ENCODE results near the gene RNF144B. TPM values are rescaled to one million over a fixed set of nuclear protein-coding genes. Genes with fewer than 3 reads are reported as not detected.

The RNF144B gene
- total and polyA plus RNA-seq, 2 experiments from 2014 or later: 4.2 to 9.0 TPM

DNA sequence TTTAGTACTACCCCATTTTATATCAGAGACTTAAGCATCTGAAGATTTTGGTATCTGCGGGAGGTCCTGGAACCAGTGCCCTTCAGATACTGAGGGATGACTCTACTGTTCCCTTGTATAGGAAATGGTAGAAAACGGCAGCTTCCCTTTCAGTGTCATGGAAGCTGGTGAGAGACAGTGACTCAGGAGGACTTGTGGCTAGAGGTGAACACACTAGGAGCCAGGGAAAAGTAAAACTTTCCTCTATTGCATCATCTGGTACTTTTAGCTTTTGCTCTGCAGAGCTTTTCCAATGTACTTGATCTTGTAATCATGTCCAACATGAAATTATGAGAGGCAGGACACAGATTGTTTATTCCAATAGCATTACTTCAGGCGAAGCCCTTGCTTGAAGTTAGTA lies 45.0 kb downstream of the RNF144B start:
- Histone ChIP-seq H3K4me3 (no peak overlapping the region), H3K4me2 (no peak overlapping the region), H3K9me2 (ENCODE audit: insufficient read depth) (no peaks in the 10 kb centered on the region), H3K36me3 (ENCODE audit: insufficient read depth) (no peaks in the 10 kb centered on the region), H3K79me2 (replicated peaks; ENCODE audit: insufficient read depth) (no peaks in the 10 kb centered on the region), H2AFZ (no peak overlapping the region), H3K27me3 (ENCODE audit: insufficient read depth) (no peaks in the 10 kb centered on the region), H3K27ac (ENCODE audit: low read depth) (no peak overlapping the region), H3F3A (replicated peaks; ENCODE audit: low read depth) (no peaks in the 10 kb centered on the region), H3K4me1 (ENCODE audit: insufficient read depth) (no peaks in the 10 kb centered on the region), H4K20me1 (replicated peaks; ENCODE audit: insufficient read depth) (no peaks in the 10 kb centered on the region)
- Mint-ChIP-seq H3K27me3 (ENCODE audit: insufficient read depth, low read depth, poor library complexity) (peaks cover 4% of the 10 kb centered on the region), H3K4me1 (peaks cover 6% of the 10 kb centered on the region; the same call in 1 of the 3 replicates), H3K9me3 (no peaks in the 10 kb centered on the region), H3K27ac (no peak overlapping the region), H3K4me3 (no peak overlapping the region), H3K36me3 (ENCODE audit: low read depth) (no peaks in the 10 kb centered on the region)
- DNase-seq (ENCODE audit: low spot score): no peak
- ATAC-seq: no peak
- TF ChIP-seq EZH2 (IDR thresholded peaks at IDR 0.05; ENCODE audit: low read depth, unreplicated experiment): no peak
- TF ChIP-seq EZH2phosphoT487 (IDR thresholded peaks at IDR 0.05; ENCODE audit: unreplicated experiment): no peak
- TF ChIP-seq, protein P1, sequence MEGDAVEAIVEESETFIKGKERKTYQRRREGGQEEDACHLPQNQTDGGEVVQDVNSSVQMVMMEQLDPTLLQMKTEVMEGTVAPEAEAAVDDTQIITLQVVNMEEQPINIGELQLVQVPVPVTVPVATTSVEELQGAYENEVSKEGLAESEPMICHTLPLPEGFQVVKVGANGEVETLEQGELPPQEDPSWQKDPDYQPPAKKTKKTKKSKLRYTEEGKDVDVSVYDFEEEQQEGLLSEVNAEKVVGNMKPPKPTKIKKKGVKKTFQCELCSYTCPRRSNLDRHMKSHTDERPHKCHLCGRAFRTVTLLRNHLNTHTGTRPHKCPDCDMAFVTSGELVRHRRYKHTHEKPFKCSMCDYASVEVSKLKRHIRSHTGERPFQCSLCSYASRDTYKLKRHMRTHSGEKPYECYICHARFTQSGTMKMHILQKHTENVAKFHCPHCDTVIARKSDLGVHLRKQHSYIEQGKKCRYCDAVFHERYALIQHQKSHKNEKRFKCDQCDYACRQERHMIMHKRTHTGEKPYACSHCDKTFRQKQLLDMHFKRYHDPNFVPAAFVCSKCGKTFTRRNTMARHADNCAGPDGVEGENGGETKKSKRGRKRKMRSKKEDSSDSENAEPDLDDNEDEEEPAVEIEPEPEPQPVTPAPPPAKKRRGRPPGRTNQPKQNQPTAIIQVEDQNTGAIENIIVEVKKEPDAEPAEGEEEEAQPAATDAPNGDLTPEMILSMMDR (conservative IDR thresholded peaks at IDR 0.05; ENCODE audit: low read depth in 2 of 2): no peak
- TF ChIP-seq ZNF114 (CRISPR knock-in tag; IDR thresholded peaks at IDR 0.05): no peak

DNA sequence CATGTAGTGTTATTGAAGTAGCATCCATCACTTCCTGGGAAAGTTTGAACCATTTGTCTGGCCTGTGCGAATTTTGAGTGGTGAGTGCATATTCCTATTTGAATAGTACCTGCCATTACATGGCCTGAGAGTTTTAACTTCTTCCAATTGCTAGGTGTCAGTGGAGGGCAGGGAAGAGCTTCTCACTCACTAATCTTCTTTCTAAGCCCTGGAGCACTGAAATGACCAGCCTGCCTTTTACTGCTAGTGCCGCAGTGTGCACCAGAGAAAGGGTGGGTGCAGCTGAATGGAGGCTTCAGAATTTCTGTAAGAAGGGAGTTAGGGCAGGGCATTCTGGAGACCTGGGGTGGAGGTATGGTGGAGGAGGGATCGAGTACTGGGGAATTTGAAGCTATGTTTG lies 45.5 kb downstream of the RNF144B start:
- no peaks in the 10 kb centered on the region for H3F3A ChIP-seq (replicated peaks; ENCODE audit: low read depth)
- no peak overlapping the region for H3K4me2 ChIP-seq
- DNase-seq (ENCODE audit: low spot score): no peak
- H3K4me3 ChIP-seq: no peak overlapping the region
- H3K79me2 ChIP-seq (replicated peaks; ENCODE audit: insufficient read depth): no peaks in the 10 kb centered on the region
- Mint-ChIP-seq H3K27me3 (ENCODE audit: insufficient read depth, low read depth, poor library complexity) (peaks cover 4% of the 10 kb centered on the region), H3K4me3 (no peak overlapping the region), H3K9me3 (no peaks in the 10 kb centered on the region), H3K27ac (peak overlapping the region; percentile 9; the same call in 1 of the 2 replicates), H3K4me1 (peaks cover 6% of the 10 kb centered on the region; the same call in 1 of the 3 replicates), H3K36me3 (ENCODE audit: low read depth) (no peaks in the 10 kb centered on the region)
- no peak overlapping the region for H2AFZ ChIP-seq
- no peak overlapping the region for H3K27ac ChIP-seq (ENCODE audit: low read depth)
- H3K36me3 ChIP-seq (ENCODE audit: insufficient read depth): no peaks in the 10 kb centered on the region
- no peaks in the 10 kb centered on the region for H4K20me1 ChIP-seq (replicated peaks; ENCODE audit: insufficient read depth)
- H3K9me2 ChIP-seq (ENCODE audit: insufficient read depth): no peaks in the 10 kb centered on the region
- H3K27me3 ChIP-seq (ENCODE audit: insufficient read depth): no peaks in the 10 kb centered on the region
- no peak for ATAC-seq
- H3K4me1 ChIP-seq (ENCODE audit: insufficient read depth): no peaks in the 10 kb centered on the region
- TF ChIP-seq ZNF331 (CRISPR knock-in tag; IDR thresholded peaks at IDR 0.05; ENCODE audit: low read depth): no peak
- TF ChIP-seq, protein P2, sequence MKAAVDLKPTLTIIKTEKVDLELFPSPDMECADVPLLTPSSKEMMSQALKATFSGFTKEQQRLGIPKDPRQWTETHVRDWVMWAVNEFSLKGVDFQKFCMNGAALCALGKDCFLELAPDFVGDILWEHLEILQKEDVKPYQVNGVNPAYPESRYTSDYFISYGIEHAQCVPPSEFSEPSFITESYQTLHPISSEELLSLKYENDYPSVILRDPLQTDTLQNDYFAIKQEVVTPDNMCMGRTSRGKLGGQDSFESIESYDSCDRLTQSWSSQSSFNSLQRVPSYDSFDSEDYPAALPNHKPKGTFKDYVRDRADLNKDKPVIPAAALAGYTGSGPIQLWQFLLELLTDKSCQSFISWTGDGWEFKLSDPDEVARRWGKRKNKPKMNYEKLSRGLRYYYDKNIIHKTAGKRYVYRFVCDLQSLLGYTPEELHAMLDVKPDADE (IDR thresholded peaks at IDR 0.05): no peak
- no peak for TF ChIP-seq EZH2phosphoT487 (IDR thresholded peaks at IDR 0.05; ENCODE audit: unreplicated experiment)
- TF ChIP-seq, protein P1 (conservative IDR thresholded peaks at IDR 0.05; ENCODE audit: low read depth in 2 of 2): no peak
- TF ChIP-seq JUNB (IDR thresholded peaks at IDR 0.05; ENCODE audit: unreplicated experiment): no peak
- TF ChIP-seq ZNF114 (CRISPR knock-in tag; IDR thresholded peaks at IDR 0.05): no peak
- no peak for TF ChIP-seq CREB1 (CRISPR knock-in tag; IDR thresholded peaks at IDR 0.05; ENCODE audit: low read depth)
- TF ChIP-seq NANOG (IDR thresholded peaks at IDR 0.05; ENCODE audit: borderline replicate concordance): no peak
- TF ChIP-seq, protein P3, sequence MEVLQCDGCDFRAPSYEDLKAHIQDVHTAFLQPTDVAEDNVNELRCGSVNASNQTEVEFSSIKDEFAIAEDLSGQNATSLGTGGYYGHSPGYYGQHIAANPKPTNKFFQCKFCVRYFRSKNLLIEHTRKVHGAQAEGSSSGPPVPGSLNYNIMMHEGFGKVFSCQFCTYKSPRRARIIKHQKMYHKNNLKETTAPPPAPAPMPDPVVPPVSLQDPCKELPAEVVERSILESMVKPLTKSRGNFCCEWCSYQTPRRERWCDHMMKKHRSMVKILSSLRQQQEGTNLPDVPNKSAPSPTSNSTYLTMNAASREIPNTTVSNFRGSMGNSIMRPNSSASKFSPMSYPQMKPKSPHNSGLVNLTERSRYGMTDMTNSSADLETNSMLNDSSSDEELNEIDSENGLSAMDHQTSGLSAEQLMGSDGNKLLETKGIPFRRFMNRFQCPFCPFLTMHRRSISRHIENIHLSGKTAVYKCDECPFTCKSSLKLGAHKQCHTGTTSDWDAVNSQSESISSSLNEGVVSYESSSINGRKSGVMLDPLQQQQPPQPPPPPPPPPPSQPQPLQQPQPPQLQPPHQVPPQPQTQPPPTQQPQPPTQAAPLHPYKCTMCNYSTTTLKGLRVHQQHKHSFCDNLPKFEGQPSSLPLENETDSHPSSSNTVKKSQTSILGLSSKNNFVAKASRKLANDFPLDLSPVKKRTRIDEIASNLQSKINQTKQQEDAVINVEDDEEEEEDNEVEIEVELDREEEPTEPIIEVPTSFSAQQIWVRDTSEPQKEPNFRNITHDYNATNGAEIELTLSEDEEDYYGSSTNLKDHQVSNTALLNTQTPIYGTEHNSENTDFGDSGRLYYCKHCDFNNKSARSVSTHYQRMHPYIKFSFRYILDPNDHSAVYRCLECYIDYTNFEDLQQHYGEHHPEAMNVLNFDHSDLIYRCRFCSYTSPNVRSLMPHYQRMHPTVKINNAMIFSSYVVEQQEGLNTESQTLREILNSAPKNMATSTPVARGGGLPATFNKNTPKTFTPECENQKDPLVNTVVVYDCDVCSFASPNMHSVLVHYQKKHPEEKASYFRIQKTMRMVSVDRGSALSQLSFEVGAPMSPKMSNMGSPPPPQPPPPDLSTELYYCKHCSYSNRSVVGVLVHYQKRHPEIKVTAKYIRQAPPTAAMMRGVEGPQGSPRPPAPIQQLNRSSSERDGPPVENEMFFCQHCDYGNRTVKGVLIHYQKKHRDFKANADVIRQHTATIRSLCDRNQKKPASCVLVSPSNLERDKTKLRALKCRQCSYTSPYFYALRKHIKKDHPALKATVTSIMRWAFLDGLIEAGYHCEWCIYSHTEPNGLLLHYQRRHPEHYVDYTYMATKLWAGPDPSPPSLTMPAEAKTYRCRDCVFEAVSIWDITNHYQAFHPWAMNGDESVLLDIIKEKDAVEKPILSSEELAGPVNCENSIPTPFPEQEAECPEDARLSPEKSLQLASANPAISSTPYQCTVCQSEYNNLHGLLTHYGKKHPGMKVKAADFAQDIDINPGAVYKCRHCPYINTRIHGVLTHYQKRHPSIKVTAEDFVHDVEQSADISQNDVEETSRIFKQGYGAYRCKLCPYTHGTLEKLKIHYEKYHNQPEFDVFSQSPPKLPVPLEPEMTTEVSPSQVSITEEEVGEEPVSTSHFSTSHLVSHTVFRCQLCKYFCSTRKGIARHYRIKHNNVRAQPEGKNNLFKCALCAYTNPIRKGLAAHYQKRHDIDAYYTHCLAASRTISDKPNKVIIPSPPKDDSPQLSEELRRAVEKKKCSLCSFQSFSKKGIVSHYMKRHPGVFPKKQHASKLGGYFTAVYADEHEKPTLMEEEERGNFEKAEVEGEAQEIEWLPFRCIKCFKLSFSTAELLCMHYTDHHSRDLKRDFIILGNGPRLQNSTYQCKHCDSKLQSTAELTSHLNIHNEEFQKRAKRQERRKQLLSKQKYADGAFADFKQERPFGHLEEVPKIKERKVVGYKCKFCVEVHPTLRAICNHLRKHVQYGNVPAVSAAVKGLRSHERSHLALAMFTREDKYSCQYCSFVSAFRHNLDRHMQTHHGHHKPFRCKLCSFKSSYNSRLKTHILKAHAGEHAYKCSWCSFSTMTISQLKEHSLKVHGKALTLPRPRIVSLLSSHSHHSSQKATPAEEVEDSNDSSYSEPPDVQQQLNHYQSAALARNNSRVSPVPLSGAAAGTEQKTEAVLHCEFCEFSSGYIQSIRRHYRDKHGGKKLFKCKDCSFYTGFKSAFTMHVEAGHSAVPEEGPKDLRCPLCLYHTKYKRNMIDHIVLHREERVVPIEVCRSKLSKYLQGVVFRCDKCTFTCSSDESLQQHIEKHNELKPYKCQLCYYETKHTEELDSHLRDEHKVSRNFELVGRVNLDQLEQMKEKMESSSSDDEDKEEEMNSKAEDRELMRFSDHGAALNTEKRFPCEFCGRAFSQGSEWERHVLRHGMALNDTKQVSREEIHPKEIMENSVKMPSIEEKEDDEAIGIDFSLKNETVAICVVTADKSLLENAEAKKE (CRISPR knock-in tag; IDR thresholded peaks at IDR 0.05): no peak
- TF ChIP-seq POLR2AphosphoS5 (IDR thresholded peaks at IDR 0.05; ENCODE audit: low read depth): no peak
